Measurements from ENCODE around the gene EPHA1.
"Not testable (repeated sequence)": the region's sequence is repeated elsewhere in the genome, so short reads cannot be mapped to it uniquely, and the experiment has no call there.

EPHA1 gene

GRCh38 chr7:143407287-143408251 is 1.1 kb downstream of the EPHA1 start:
- H3K27ac ChIP-seq = peak overlapping the region in 18 of 21 experiments; percentile 18 to 78 (median 68)
- H3K4me3 ChIP-seq = peak overlapping the region; percentile 46 to 60 (median 50)

GRCh38 chr7:143406002-143406357 is 2.7 kb downstream of the EPHA1 start:
- Histone ChIP-seq H3K4me3 (no peak overlapping the region), H3K27ac (no peak overlapping the region)

GRCh38 chr7:143405173-143406001 is 3.3 kb downstream of the EPHA1 start:
- no peak overlapping the region for H3K4me3 ChIP-seq

GRCh38 chr7:143402233-143402632 is 6.4 kb downstream of the EPHA1 start:
- H3K27ac ChIP-seq, H3K4me3 ChIP-seq: not testable (repeated sequence)

More at GRCh38 chr7:143405173-143406001, 3.3 kb downstream of the EPHA1 start:
- H3K27ac ChIP-seq = no peak overlapping the region

- Histone ChIP-seq H3K27ac (no peak overlapping the region), H3K4me3 (no peak overlapping the region)
These were observed 7.4 kb downstream of the EPHA1 start for GRCh38 chr7:143401265-143401664.

GRCh38 chr7:143399642-143400041 is 9.0 kb downstream of the EPHA1 start:
- no peak overlapping the region for H3K27ac ChIP-seq
- H3K4me3 ChIP-seq = no peak overlapping the region

GRCh38 chr7:143399151-143399550 is 9.5 kb downstream of the EPHA1 start:
- Histone ChIP-seq H3K27ac (no peak overlapping the region), H3K4me3 (no peak overlapping the region)

- H3K4me3 ChIP-seq = no peak overlapping the region
These were observed 10.0 kb downstream of the EPHA1 start for GRCh38 chr7:143398616-143399015.

GRCh38 chr7:143397710-143398530 is 10.7 kb downstream of the EPHA1 start:
- no peak overlapping the region for H3K27ac ChIP-seq
- no peak overlapping the region for H3K4me3 ChIP-seq

More at GRCh38 chr7:143398616-143399015, 10.0 kb downstream of the EPHA1 start:
- no peak overlapping the region for H3K27ac ChIP-seq

- no peak overlapping the region for H3K4me3 ChIP-seq
- H3K27ac ChIP-seq = no peak overlapping the region
These were observed 11.8 kb downstream of the EPHA1 start for GRCh38 chr7:143396625-143397556.

- Histone ChIP-seq H3K27ac (no peak overlapping the region), H3K4me3 (no peak overlapping the region)
These were observed 12.5 kb downstream of the EPHA1 start for GRCh38 chr7:143396182-143396581.

GRCh38 chr7:143395187-143396149 is 13.2 kb downstream of the EPHA1 start:
- Histone ChIP-seq H3K27ac (no peak overlapping the region), H3K4me3 (no peak overlapping the region)

- Histone ChIP-seq H3K27ac (no peak overlapping the region), H3K4me3 (no peak overlapping the region)
These were observed 13.9 kb downstream of the EPHA1 start for GRCh38 chr7:143394777-143395176.

GRCh38 chr7:143394068-143394467 is 14.6 kb downstream of the EPHA1 start:
- Histone ChIP-seq H3K27ac (no peak overlapping the region), H3K4me3 (no peak overlapping the region)

- Histone ChIP-seq H3K4me3 (no peak overlapping the region), H3K27ac (no peak overlapping the region)
These were observed 15.2 kb downstream of the EPHA1 start for GRCh38 chr7:143393267-143394041.

GRCh38 chr7:143392875-143393266 is 15.8 kb downstream of the EPHA1 start:
- Histone ChIP-seq H3K4me3 (no peak overlapping the region), H3K27ac (no peak overlapping the region)

GRCh38 chr7:143392427-143392826 is 16.2 kb downstream of the EPHA1 start:
- not testable (repeated sequence) for H3K4me3 ChIP-seq
- H3K27ac ChIP-seq = peak overlapping the region in 9 of 21 experiments; percentile 22 to 83 (median 56)

Measured in skin epidermis (tissue), 12 donors.